ENCODE data around the gene SLC22A23.

SLC22A23 gene

DNA sequence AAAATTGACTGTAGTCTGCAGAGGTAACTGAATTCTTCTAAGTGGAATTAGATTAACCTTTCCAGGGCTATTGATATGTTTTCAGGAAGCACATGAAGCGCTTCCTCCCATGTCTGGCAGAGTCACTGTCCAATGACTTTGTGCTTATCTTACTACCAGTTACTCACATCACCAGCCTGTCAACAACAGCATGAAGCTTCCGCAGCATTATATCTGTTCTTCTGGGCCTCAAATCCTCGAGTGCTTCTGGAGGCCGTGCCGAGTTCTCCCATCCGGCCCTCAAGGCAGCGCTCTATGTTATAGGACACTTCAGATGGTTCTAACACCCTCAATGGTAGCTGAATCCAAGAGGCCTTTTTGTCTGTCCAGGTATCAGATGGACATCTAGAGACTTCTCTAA is 164.9 kb downstream of the SLC22A23 start:
- POLR2A ChIA-PET (ENCODE audit: low non-redundant PET) = no interaction called here
- H3K27ac ChIP-seq = peak overlapping the region; percentile 12; the same call in 1 of the 2 replicates
- CTCF ChIA-PET = interaction anchor here (0.6 kb wide), 1 partner anchor 602 kb away, joined by 3 read pairs; no protein-coding TSS in a partner anchor
- DNase-seq (ENCODE audit: low spot score) = no peak
- TF ChIP-seq, protein P1, sequence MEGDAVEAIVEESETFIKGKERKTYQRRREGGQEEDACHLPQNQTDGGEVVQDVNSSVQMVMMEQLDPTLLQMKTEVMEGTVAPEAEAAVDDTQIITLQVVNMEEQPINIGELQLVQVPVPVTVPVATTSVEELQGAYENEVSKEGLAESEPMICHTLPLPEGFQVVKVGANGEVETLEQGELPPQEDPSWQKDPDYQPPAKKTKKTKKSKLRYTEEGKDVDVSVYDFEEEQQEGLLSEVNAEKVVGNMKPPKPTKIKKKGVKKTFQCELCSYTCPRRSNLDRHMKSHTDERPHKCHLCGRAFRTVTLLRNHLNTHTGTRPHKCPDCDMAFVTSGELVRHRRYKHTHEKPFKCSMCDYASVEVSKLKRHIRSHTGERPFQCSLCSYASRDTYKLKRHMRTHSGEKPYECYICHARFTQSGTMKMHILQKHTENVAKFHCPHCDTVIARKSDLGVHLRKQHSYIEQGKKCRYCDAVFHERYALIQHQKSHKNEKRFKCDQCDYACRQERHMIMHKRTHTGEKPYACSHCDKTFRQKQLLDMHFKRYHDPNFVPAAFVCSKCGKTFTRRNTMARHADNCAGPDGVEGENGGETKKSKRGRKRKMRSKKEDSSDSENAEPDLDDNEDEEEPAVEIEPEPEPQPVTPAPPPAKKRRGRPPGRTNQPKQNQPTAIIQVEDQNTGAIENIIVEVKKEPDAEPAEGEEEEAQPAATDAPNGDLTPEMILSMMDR (conservative IDR thresholded peaks at IDR 0.05; ENCODE audit: low read depth) = no peak

DNA sequence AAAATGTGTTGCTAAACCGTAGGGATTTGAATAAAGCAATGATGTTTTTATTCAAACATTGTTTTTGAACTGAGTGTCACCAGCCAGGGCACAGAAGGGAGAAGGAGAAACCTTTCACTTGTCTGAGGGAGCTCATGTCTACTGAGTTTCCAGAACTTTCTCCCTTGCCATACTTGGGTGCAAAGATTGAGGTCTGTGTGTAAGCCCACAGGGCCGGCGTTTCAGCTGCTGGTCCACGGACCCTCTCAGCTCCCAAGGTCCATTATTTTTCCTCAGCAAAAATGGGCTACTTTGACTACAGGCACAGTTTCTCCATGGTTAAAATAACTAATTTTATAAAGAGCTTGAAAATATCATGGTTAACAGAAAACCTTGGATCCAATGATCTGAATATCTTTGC is 165.5 kb downstream of the SLC22A23 start:
- POLR2A ChIA-PET (ENCODE audit: low non-redundant PET) = no interaction called here
- CTCF ChIA-PET = no interaction called here
- no peak overlapping the region for H3K27ac ChIP-seq
- TF ChIP-seq, protein P1 (conservative IDR thresholded peaks at IDR 0.05; ENCODE audit: low read depth) = no peak
- DNase-seq (ENCODE audit: low spot score) = no peak

DNA sequence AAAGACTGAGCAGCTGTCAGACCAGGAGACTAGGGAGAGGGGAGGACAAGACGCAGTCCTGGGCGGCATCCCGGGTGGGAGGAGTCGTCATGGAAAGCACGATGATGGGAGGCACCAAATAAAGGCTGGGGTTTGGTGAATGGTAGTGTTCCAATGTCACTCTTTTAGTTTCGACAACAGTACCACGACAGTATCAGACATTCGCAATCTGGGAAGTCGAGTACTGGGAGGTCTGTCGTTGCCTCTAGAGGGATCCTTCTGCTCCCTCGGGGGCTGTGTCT is 166.0 kb downstream of the SLC22A23 start:
- no peak for DNase-seq (ENCODE audit: low spot score)
- ChIA-PET POLR2A (ENCODE audit: low non-redundant PET) (no interaction called here), CTCF (no interaction called here)
- H3K27ac ChIP-seq = peak overlapping the region; percentile 3; the same call in 1 of the 2 replicates
- TF ChIP-seq, protein P1 (conservative IDR thresholded peaks at IDR 0.05; ENCODE audit: low read depth) = no peak

DNA sequence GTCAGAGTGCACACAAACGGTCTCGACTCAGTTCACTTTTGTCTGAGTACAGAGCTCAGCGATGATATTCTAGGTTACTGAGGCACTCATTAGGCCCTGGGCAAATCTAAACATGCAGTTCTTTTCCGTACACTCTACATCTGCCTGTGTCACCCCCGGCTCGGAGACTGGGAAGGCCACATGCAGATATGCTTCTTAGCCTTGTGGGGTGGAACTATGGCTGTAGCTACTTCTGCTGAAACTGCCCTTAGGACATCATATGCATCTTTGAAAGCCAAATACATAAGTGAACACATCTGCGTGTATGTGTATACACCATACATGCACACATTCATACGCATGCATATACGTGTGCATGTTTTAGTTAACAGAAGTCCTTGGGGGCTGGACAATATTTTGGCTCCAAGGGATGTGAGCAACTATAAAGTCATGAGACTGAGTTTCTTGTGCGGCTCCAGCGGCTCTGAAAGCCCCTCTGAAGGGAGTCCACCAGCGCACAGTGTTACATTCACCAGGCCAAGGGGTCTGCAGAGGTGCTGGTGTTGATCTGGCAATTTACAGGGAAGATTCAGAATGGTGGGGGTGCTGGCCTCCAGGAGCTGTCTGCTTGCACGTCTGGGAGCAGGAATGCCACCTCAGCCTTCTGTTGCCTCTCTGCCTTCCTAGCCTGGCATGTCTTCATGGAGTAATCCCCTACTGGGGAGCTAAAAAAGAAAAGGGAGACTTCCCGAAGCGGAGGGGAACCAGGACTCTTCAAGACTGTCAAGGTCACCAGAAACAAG is 166.5 kb downstream of the SLC22A23 start:
- H3K27ac ChIP-seq = peak overlapping the region; percentile 3; the same call in 1 of the 2 replicates
- CTCF ChIA-PET = interaction anchor here (0.6 to 0.7 kb wide), 2 partner anchors 32 to 728 kb away, joined by 3 read pairs; no protein-coding TSS in a partner anchor
- POLR2A ChIA-PET (ENCODE audit: low non-redundant PET) = no interaction called here
- no peak for DNase-seq (ENCODE audit: low spot score)
- TF ChIP-seq, protein P1 (conservative IDR thresholded peaks at IDR 0.05; ENCODE audit: low read depth) = no peak

DNA sequence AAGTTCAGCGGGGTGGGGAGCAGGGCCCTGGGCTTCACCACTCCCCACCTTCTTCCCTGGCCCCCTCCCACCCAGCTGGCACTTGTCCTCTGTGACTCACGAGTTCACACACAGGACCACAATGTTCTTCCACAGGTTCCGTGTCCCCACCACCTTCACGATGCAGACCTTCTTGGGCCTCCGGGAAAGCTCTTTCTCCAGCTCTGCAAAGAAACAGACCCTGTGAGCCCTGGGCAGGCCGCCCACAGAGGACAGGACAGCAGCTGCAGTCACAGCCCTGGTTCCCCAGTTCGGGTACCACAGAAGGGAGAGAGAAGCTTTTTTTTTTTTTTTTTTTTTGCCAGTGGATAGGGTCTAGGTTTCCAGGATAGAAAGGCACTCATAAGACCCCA is 167.2 kb downstream of the SLC22A23 start:
- no peak for DNase-seq (ENCODE audit: low spot score)
- CTCF ChIA-PET = interaction anchor here (0.6 to 0.7 kb wide), 2 partner anchors 33 to 728 kb away, joined by 3 read pairs; no protein-coding TSS in a partner anchor
- H3K27ac ChIP-seq = peak overlapping the region; percentile 12; the same call in 1 of the 2 replicates
- POLR2A ChIA-PET (ENCODE audit: low non-redundant PET) = no interaction called here
- TF ChIP-seq, protein P1 (conservative IDR thresholded peaks at IDR 0.05; ENCODE audit: low read depth) = no peak

DNA sequence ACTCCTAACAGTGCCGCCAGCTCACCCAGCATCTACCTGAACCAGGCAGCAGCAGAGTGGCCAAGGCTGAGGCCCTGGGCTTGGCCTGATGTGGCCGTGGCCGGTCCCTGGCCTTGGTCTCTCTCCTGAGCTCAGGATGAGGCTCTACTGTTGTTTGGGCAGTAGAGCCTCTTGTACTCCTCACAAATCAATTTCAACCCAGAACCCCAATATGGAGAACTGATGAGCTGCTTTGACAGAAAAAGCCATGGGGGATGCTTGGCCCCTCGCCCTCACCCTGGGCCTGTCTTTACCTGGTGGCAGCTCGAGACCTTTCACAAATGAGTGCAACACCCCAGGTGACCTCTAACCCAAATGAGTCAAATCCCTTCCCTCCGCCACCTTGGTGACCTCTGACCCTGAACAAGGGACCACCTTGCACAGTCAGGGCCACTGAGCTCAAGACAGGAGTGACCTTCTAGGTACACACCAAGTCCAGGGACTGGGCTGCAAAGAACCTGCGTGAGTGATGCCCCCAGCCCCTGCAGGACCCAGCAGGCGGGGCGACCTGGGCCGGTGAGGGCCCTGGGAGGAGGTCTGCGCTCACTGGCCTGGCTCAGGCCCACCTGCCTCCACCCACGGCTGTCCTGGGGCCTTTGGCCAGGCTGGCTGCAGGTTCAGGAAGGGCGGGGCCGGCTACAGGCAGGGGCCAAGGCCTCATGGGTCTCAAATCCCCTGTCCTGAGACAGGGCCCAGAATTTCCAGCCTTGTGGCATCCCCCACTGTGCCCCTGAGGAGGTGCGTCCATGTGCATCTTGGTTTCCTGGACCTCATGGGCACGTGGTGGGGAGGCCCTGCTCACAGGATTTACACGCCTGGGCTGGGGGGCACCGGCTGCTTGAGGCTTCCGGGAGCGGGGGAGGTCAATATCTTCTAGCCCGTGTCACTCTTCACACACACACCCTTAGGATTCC is 167.9 kb downstream of the SLC22A23 start:
- peak overlapping the region; percentile 12 for H3K27ac ChIP-seq
- ChIA-PET POLR2A (ENCODE audit: low non-redundant PET) (no interaction called here), CTCF (interaction anchor here (0.6 kb wide), 1 partner anchor 193 kb away, joined by 3 read pairs; no protein-coding TSS in a partner anchor)
- no peak for DNase-seq (ENCODE audit: low spot score)
- TF ChIP-seq, protein P1 (conservative IDR thresholded peaks at IDR 0.05; ENCODE audit: low read depth) = no peak
